IMR-90 (cell line): Measurements from ENCODE around the gene MYO1D. TPM values are rescaled to one million over a fixed set of nuclear protein-coding genes. Genes with fewer than 3 reads are reported as not detected.

ENCODE experiments used
- ATAC-seq: fragments of 200-7000 bp; cut with Tn5 transposase; 2 replicates; pipeline ENCODE4 v1.9.1; 2020; ENCODE audit warnings: low read depth, mild to moderate bottlenecking, moderate library complexity
- BruUV-seq: library from RNA; stranded (reverse); fragments of 400-500 nt; replicated peaks from 2 replicates; lab custom pipeline; 2021; lab: Mats Ljungman, UMichigan
- CTCF ChIA-PET: fragments of 300-600 bp; formaldehyde crosslinking; extraction: SDS; loops from one replicate; lab custom pipeline; 2021; ENCODE audit warnings: antibody characterized with exemption; lab: Yijun Ruan, JAX
- POLR2A ChIA-PET: fragments of 300-600 bp; sonication (Branson Sonifier 250); formaldehyde crosslinking; loops from one replicate; lab custom pipeline; 2022; ENCODE audit warnings: antibody characterized with exemption; ENCODE audit not compliant: unreplicated experiment; lab: Charles Lee
- DNase-seq: peaks from one replicate; pipeline ENCODE4 v3.0.0; 2013
- H2AFZ ChIP-seq: replicated peaks from 2 replicates; pipeline ENCODE3; 2013; ENCODE audit warnings: low read length, mild to moderate bottlenecking; ENCODE audit not compliant: poor library complexity
- H2AK5ac ChIP-seq: 2 replicates; pipeline ENCODE4 v1.6.1; 2013; ENCODE audit warnings: low read depth, low read length, inconsistent platforms
- H2AK9ac ChIP-seq: replicated peaks from 2 replicates; pipeline ENCODE3; 2013; ENCODE audit warnings: mild to moderate bottlenecking, low read depth, low read length, moderate library complexity; ENCODE audit not compliant: poor library complexity
- H2BK120ac ChIP-seq: 2 replicates; pipeline ENCODE4 v1.6.1; 2013; ENCODE audit warnings: low read depth, low read length, inconsistent platforms
- H2BK15ac ChIP-seq: 3 replicates; pipeline ENCODE4 v1.6.1; 2013; ENCODE audit warnings: low read depth, low read length, inconsistent platforms
- H2BK20ac ChIP-seq: 2 replicates; pipeline ENCODE4 v1.6.1; 2013; ENCODE audit warnings: low read depth, mild to moderate bottlenecking, inconsistent platforms, low read length, moderate library complexity
- H2BK5ac ChIP-seq: 2 replicates; pipeline ENCODE4 v1.6.1; 2013; ENCODE audit warnings: mild to moderate bottlenecking, low read depth, low read length, inconsistent platforms; ENCODE audit not compliant: poor library complexity, severe bottlenecking
- H3K14ac ChIP-seq: replicated peaks from 2 replicates; pipeline ENCODE4 v1.6.1; 2013; ENCODE audit warnings: low read depth, low read length, inconsistent platforms
- H3K18ac ChIP-seq: 2 replicates; pipeline ENCODE4 v1.6.1; 2013; ENCODE audit warnings: low read depth, low read length, control low read depth
- H3K23ac ChIP-seq: 2 replicates; pipeline ENCODE4 v1.6.1; 2013; ENCODE audit warnings: low read depth, low read length, inconsistent platforms
- H3K27ac ChIP-seq: 2 replicates; pipeline ENCODE4 v1.5.1; 2013; ENCODE audit warnings: mild to moderate bottlenecking, control low read depth, low read length; ENCODE audit not compliant: insufficient read depth
- H3K27me3 ChIP-seq: 2 replicates; pipeline ENCODE4 v1.6.1; 2013; ENCODE audit warnings: low read length; ENCODE audit not compliant: control insufficient read depth, insufficient read depth
- H3K36me3 ChIP-seq: 2 replicates; pipeline ENCODE4 v1.6.1; 2013; ENCODE audit warnings: low read length, mixed read lengths; ENCODE audit not compliant: control insufficient read depth, insufficient read depth
- H3K4ac ChIP-seq: 2 replicates; pipeline ENCODE4 v1.6.1; 2013; ENCODE audit warnings: low read depth, low read length, inconsistent platforms
- H3K4me1 ChIP-seq: 2 replicates; pipeline ENCODE4 v1.6.1; 2013; ENCODE audit warnings: low read length, mixed read lengths; ENCODE audit not compliant: control insufficient read depth, insufficient read depth
- H3K4me2 ChIP-seq: 2 replicates; pipeline ENCODE4 v1.6.1; 2013; ENCODE audit warnings: low read depth, mild to moderate bottlenecking, control low read depth, low read length, moderate library complexity
- H3K4me3 ChIP-seq: 2 replicates; pipeline ENCODE4 v1.5.1; 2013; ENCODE audit warnings: low read depth, mild to moderate bottlenecking, control low read depth, low read length, moderate library complexity; ENCODE audit not compliant: insufficient read depth
- H3K56ac ChIP-seq: 2 replicates; pipeline ENCODE4 v1.6.1; 2013; ENCODE audit warnings: low read length, inconsistent platforms; ENCODE audit not compliant: insufficient read depth; ENCODE audit errors: extremely low read depth
- H3K79me1 ChIP-seq, 2 experiments: 2 replicates each; pipeline ENCODE4 v1.6.1; 2013; ENCODE audit warnings: low read length in 2 of 2, inconsistent platforms in 1 of 2, low read depth in 1 of 2
- H3K9ac ChIP-seq: 2 replicates; pipeline ENCODE4 v1.6.1; 2013; ENCODE audit warnings: low read depth, low read length, control low read depth
- H3K9me1 ChIP-seq: 2 replicates; pipeline ENCODE4 v1.6.1; 2013; ENCODE audit warnings: low read length, inconsistent platforms; ENCODE audit not compliant: insufficient read depth
- H3K9me3 ChIP-seq: 2 replicates; pipeline ENCODE4 v1.6.1; 2013; ENCODE audit warnings: low read length; ENCODE audit not compliant: control insufficient read depth, insufficient read depth
- H4K20me1 ChIP-seq: 2 replicates; pipeline ENCODE4 v1.6.1; 2013; ENCODE audit warnings: low read length, inconsistent platforms; ENCODE audit not compliant: insufficient read depth
- H4K5ac ChIP-seq: 2 replicates; pipeline ENCODE4 v1.6.1; 2013; ENCODE audit warnings: mild to moderate bottlenecking, low read depth, low read length, control low read depth
- H4K8ac ChIP-seq, 2 experiments: 2 replicates each; pipeline ENCODE4 v1.6.1; 2013; ENCODE audit warnings: low read depth in 2 of 2, low read length in 2 of 2, control low read depth in 1 of 2, inconsistent platforms in 1 of 2
- H4K91ac ChIP-seq: 2 replicates; pipeline ENCODE4 v1.6.1; 2013; ENCODE audit warnings: low read depth, low read length, inconsistent platforms; ENCODE audit not compliant: insufficient read depth
- MXI1 ChIP-seq: IDR thresholded peaks from 2 replicates; pipeline ENCODE4 v1.6.1; 2012; ENCODE audit warnings: low read depth, mild to moderate bottlenecking, low read length, moderate library complexity, borderline replicate concordance
- RFX5 ChIP-seq: IDR thresholded peaks from 2 replicates; pipeline ENCODE4 v1.8.0; 2012; ENCODE audit warnings: low read depth, mild to moderate bottlenecking, low read length, moderate library complexity
- WGBS, 2 experiments: methylation state at CpG; one replicate each; pipeline versions ENCODE4 v1.1.5 to v1.1.7; 2013; ENCODE audit warnings: missing lambda C conversion rate in 2 of 2; ENCODE audit not compliant: insufficient read length in 1 of 2; ENCODE audit errors: extremely low coverage in 2 of 2; 5-methylcytosine and 5-hydroxymethylcytosine counted together
- dilution Hi-C: fragments of 300-500 bp; cut with HindIII; formaldehyde crosslinking; loops from one replicate; pipeline ENCODE4 v1.14.3; 2018; ENCODE audit warnings: low sequenced_read_pairs; ENCODE audit not compliant: unreplicated experiment
- in situ Hi-C: fragments of 300-500 bp; cut with MboI; formaldehyde crosslinking; loops from 3 replicates; pipeline ENCODE4 v1.14.3; 2019; ENCODE audit warnings: low sequenced_read_pairs, inconsistent platforms, mixed read lengths
- intact Hi-C: fragments of 100-400 bp; cut with micrococcal nuclease; formaldehyde crosslinking; loops from 2 replicates; pipeline ENCODE4 v1.10.0; 2022
- polyA plus RNA-seq, 3 experiments: library from polyadenylated mRNA; depleted of rRNA; stranded (reverse); fragments of >200 nt; gene quantifications; 2 replicates each; pipeline ENCODE4 v1.2.3, GENCODE V29; 2012; ENCODE audit warnings: low replicate concordance in 1 of 3
- total RNA-seq: library from RNA; depleted of rRNA; stranded (reverse); fragments of >200 nt; gene quantifications from 2 replicates; pipeline ENCODE4 v1.2.3, GENCODE V29; 2012
- TF ChIP-seq, protein P1 (sequence below): conservative IDR thresholded peaks from 2 replicates; pipeline ENCODE4 v1.5.1; 2012; ENCODE audit warnings: mild to moderate bottlenecking, low read depth, low read length, improper control_type of control experiment

The MYO1D gene
- total and polyA plus RNA-seq, 2 of the 4 experiments (the other 2 are of a cell fraction), result 0.63 to 0.90 TPM

DNA sequence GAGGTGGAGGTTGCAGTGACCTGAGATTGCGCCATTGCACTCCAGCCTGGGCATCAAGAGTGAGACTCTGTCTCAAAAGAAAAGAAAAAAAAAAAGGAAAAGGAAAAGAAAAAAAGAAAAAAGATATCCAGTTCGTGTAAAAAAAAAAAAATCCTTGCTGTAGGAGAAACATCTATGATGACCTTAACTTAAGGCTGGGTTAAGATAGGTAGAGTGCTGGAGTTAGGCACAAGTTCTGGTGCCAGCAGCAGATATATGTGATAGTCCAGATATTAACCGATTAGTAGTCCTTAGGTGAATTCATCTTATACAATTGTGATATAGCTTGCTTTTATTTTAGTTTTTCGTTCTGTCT, 415.4 kb downstream of the MYO1D start:
- H3K56ac ChIP-seq, result no peak overlapping the region
- H2AFZ ChIP-seq, result no peak overlapping the region
- no peak overlapping the region for H3K18ac ChIP-seq
- H3K79me1 ChIP-seq, result peaks cover 36 to 41% of the 10 kb centered on the region in 2 experiments
- H4K8ac ChIP-seq, result no peak overlapping the region
- H2AK9ac ChIP-seq, result no peak overlapping the region
- WGBS, 2 experiments, result no CpG with 5 or more reads among the region's 4 CpGs
- TF ChIP-seq RFX5 (no peak), MXI1 (no peak)
- TF ChIP-seq, protein P1, sequence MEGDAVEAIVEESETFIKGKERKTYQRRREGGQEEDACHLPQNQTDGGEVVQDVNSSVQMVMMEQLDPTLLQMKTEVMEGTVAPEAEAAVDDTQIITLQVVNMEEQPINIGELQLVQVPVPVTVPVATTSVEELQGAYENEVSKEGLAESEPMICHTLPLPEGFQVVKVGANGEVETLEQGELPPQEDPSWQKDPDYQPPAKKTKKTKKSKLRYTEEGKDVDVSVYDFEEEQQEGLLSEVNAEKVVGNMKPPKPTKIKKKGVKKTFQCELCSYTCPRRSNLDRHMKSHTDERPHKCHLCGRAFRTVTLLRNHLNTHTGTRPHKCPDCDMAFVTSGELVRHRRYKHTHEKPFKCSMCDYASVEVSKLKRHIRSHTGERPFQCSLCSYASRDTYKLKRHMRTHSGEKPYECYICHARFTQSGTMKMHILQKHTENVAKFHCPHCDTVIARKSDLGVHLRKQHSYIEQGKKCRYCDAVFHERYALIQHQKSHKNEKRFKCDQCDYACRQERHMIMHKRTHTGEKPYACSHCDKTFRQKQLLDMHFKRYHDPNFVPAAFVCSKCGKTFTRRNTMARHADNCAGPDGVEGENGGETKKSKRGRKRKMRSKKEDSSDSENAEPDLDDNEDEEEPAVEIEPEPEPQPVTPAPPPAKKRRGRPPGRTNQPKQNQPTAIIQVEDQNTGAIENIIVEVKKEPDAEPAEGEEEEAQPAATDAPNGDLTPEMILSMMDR, result no peak
- no peaks in the 10 kb centered on the region for H3K9me3 ChIP-seq
- no TSS peak for BruUV-seq
- in situ Hi-C loops, result no loop called here
- H3K14ac ChIP-seq, result no peak overlapping the region
- ATAC-seq (no peak), DNase-seq (no peak)
- CTCF ChIA-PET, result interaction anchor here (0.6 to 1.9 kb wide), 3 partner anchors 9 to 514 kb away, joined by 3 to 10 read pairs (median 3); no protein-coding TSS in a partner anchor
- H4K91ac ChIP-seq, result no peak overlapping the region
- no peak overlapping the region for H3K4me3 ChIP-seq
- H2BK20ac ChIP-seq, result no peak overlapping the region
- no peak overlapping the region for H3K27ac ChIP-seq
- H4K20me1 ChIP-seq, result peaks cover 34% of the 10 kb centered on the region
- no peak overlapping the region for H3K4ac ChIP-seq
- no peaks in the 10 kb centered on the region for H3K9me1 ChIP-seq
- dilution Hi-C loops, result no loop called here
- no peak overlapping the region for H2BK120ac ChIP-seq
- POLR2A ChIA-PET, result no interaction called here
- H2BK5ac ChIP-seq, result no peak overlapping the region
- peaks cover 1% of the 10 kb centered on the region; the same call in 1 of the 2 replicates for H3K4me1 ChIP-seq
- no peak overlapping the region for H4K5ac ChIP-seq
- no peak overlapping the region for H3K4me2 ChIP-seq
- no peak overlapping the region for H2AK5ac ChIP-seq
- no peak overlapping the region for H3K23ac ChIP-seq
- no peak overlapping the region for H3K9ac ChIP-seq
- no peaks in the 10 kb centered on the region for H3K27me3 ChIP-seq
- intact Hi-C loops, result no loop called here
- H3K36me3 ChIP-seq, result peaks cover 40% of the 10 kb centered on the region
- no peak overlapping the region for H2BK15ac ChIP-seq
